Stomach (tissue), 9 donors: ENCODE results near the gene ANKRD40CL. TPM values are rescaled to one million over a fixed set of nuclear protein-coding genes. Genes with fewer than 3 reads are reported as not detected.

Source experiments
- DNase-seq, 2 donors: peaks; one replicate each; pipeline versions ENCODE4 v3.0.0 to v3.0.0-alpha.2; 2013 to 2019
- H3K27ac ChIP-seq, 5 donors: fragments of 200-600 bp in 4 of 5; sonication (generic) in 4 of 5; one replicate each; pipeline ENCODE4 v1.5.1; 2013 to 2019; ENCODE audit warnings: mild to moderate bottlenecking in 1 of 5, moderate library complexity in 1 of 5
- H3K27me3 ChIP-seq, 3 donors: fragments of 200-600 bp; sonication (generic); one replicate each; pipeline ENCODE4 v1.5.1; 2017 to 2019; ENCODE audit warnings: mixed run types in 1 of 3
- H3K36me3 ChIP-seq, 4 donors: fragments of 200-600 bp; sonication (generic); 1 replicate in 3 of 4; 2 replicates in 1 of 4; pipeline ENCODE4 v1.5.1; 2016 to 2019
- H3K4me1 ChIP-seq, 4 donors: fragments of 200-600 bp; sonication (generic); one replicate each; pipeline ENCODE4 v1.5.1; 2016 to 2019
- H3K4me3 ChIP-seq, 4 donors: fragments of 200-600 bp; sonication (generic) in 3 of 4; one replicate each; pipeline ENCODE4 v1.5.1; 2016 to 2019; ENCODE audit warnings: mild to moderate bottlenecking in 1 of 4
- H3K9me3 ChIP-seq, 4 donors: fragments of 200-600 bp; sonication (generic); one replicate each; pipeline ENCODE4 v1.5.1; 2016 to 2019
- CTCF ChIP-seq, 7 experiments: fragments of 450-650 bp in 4 of 7; fragments of 200-600 bp in 3 of 7; sonication (generic) in 3 of 7; IDR thresholded peaks; one replicate each; pipeline ENCODE4 v1.5.1; 2016 to 2019; ENCODE audit warnings: antibody characterized with exemption in 7 of 7, control low read depth in 2 of 7, mild to moderate bottlenecking in 1 of 7
- EP300 ChIP-seq: sonication (generic); formaldehyde crosslinking; IDR thresholded peaks from one replicate; pipeline ENCODE4 v1.6.1; 2017; ENCODE audit warnings: antibody characterized with exemption
- POLR2A ChIP-seq, 4 donors: fragments of 450-650 bp; IDR thresholded peaks; one replicate each; pipeline ENCODE4 v1.6.1; 2016; ENCODE audit warnings: antibody characterized with exemption in 4 of 4, control low read depth in 2 of 4, mild to moderate bottlenecking in 1 of 4, moderate library complexity in 1 of 4
- POLR2AphosphoS5 ChIP-seq, 3 donors: sonication (generic); formaldehyde crosslinking; IDR thresholded peaks; one replicate each; pipeline ENCODE4 v1.6.1; 2016; ENCODE audit warnings: antibody characterized with exemption in 3 of 3
- WGBS, 5 donors: extraction: QIAGEN DNeasy Blood & Tissue Kit in 3 of 5; methylation state at CpG; one replicate each; pipeline versions ENCODE4 v1.1.5 to v1.1.7; 2013 to 2018; 5-methylcytosine and 5-hydroxymethylcytosine counted together
- intact Hi-C: fragments of 100-400 bp; cut with DNase I; formaldehyde crosslinking; loops from one replicate; pipeline ENCODE4 v1.15.1; 2023; ENCODE audit warnings: low total_unique reads
- polyA plus RNA-seq, 3 donors: library from polyadenylated mRNA; stranded (reverse); fragments of 200-250 nt; gene quantifications; one replicate each; pipeline ENCODE4 v1.2.3, GENCODE V29; 2013
- total RNA-seq, 5 donors: library from RNA; depleted of rRNA; stranded (reverse); fragments of >200 nt; gene quantifications; one replicate each; pipeline versions ENCODE4 v1.1.0 to v1.2.3, GENCODE V29; 2014 to 2016
- donor health status: healthy with polysubstance abuse.
- donor health status: Bipolar disorder and iron deficiency.
- donor health status: healthy.

The ANKRD40CL gene
- total and polyA plus RNA-seq, 8 donors: 0.40 to 19.4 (median 2.8) TPM; not detected in 3

GRCh38 chr17:50770346-50770745 lies 3.0 kb upstream of the ANKRD40CL start:
- H3K4me1 ChIP-seq: peaks cover 11 to 28% (median 24%) of the 10 kb centered on the region in 4 donors
- no peaks in the 10 kb centered on the region for H3K36me3 ChIP-seq
- no peak overlapping the region for H3K4me3 ChIP-seq
- TF ChIP-seq POLR2A (IDR thresholded peaks at IDR 0.05) (no peak), CTCF (IDR thresholded peaks at IDR 0.05) (no peak), EP300 (no peak), POLR2AphosphoS5 (IDR thresholded peaks at IDR 0.05) (no peak)
- no peaks in the 10 kb centered on the region for H3K27me3 ChIP-seq
- H3K27ac ChIP-seq: no peak overlapping the region
- no peaks in the 10 kb centered on the region for H3K9me3 ChIP-seq
- intact Hi-C loops: no loop called here
- WGBS, 5 donors: 92 to 99% (median 97%) methylated on average over 2 of the region's 2 CpGs
- no peak for DNase-seq

GRCh38 chr17:50769884-50770283 lies 2.6 kb upstream of the ANKRD40CL start:
- 85 to 94% (median 89%) methylated on average over 8 of the region's 8 CpGs for WGBS, 5 donors
- no peak for TF ChIP-seq POLR2A (IDR thresholded peaks at IDR 0.05)
- TF ChIP-seq CTCF (IDR thresholded peaks at IDR 0.05): no peak
- TF ChIP-seq EP300: no peak
- no peak for TF ChIP-seq POLR2AphosphoS5 (IDR thresholded peaks at IDR 0.05)
- intact Hi-C loops: no loop called here

GRCh38 chr17:50768346-50768761 lies 1.0 kb upstream of the ANKRD40CL start:
- Histone ChIP-seq H3K27ac (peak overlapping the region; percentile 31 to 69 (median 67)), H3K27me3 (no peaks in the 10 kb centered on the region), H3K4me3 (no peak overlapping the region), H3K4me1 (peaks cover 27 to 48% (median 44%) of the 10 kb centered on the region in 4 donors), H3K9me3 (no peaks in the 10 kb centered on the region), H3K36me3 (no peaks in the 10 kb centered on the region)
- TF ChIP-seq EP300: no peak
- TF ChIP-seq CTCF (IDR thresholded peaks at IDR 0.05): no peak
- TF ChIP-seq POLR2AphosphoS5 (IDR thresholded peaks at IDR 0.05): peak in 2 of 3 donors; percentile 48 to 90
- no peak for TF ChIP-seq POLR2A (IDR thresholded peaks at IDR 0.05)
- intact Hi-C loops: no loop called here
- WGBS, 5 donors: 30 to 50% (median 32%) methylated on average over 7 of the region's 7 CpGs
- peak; percentile 88 to 92 for DNase-seq

More at GRCh38 chr17:50769884-50770283, 2.6 kb upstream of the ANKRD40CL start:
- Histone ChIP-seq H3K4me3 (no peak overlapping the region), H3K36me3 (no peaks in the 10 kb centered on the region), H3K27me3 (no peaks in the 10 kb centered on the region), H3K4me1 (peaks cover 16 to 33% (median 29%) of the 10 kb centered on the region in 4 donors), H3K9me3 (no peaks in the 10 kb centered on the region), H3K27ac (no peak overlapping the region)
- no peak for DNase-seq

- no peak overlapping the region for H3K4me3 ChIP-seq
- peak overlapping the region; percentile 10 to 69 (median 50) for H3K27ac ChIP-seq
- H3K9me3 ChIP-seq: no peaks in the 10 kb centered on the region
- no peaks in the 10 kb centered on the region for H3K27me3 ChIP-seq
- intact Hi-C loops: no loop called here
- H3K4me1 ChIP-seq: peaks cover 32 to 56% (median 49%) of the 10 kb centered on the region in 4 donors
- DNase-seq: no peak
- 54 to 68% (median 62%) methylated on average over 7 of the region's 7 CpGs for WGBS, 5 donors
- no peaks in the 10 kb centered on the region for H3K36me3 ChIP-seq
- TF ChIP-seq EP300: no peak
- no peak for TF ChIP-seq POLR2A (IDR thresholded peaks at IDR 0.05)
- no peak for TF ChIP-seq POLR2AphosphoS5 (IDR thresholded peaks at IDR 0.05)
- TF ChIP-seq CTCF (IDR thresholded peaks at IDR 0.05): no peak
Measured at GRCh38 chr17:50767030-50767429, 288 bp downstream of the ANKRD40CL start.
